ENCODE results near the gene ADD1. TPM values are rescaled to one million over a fixed set of nuclear protein-coding genes. Genes with fewer than 3 reads are reported as not detected.

The ADD1 gene
- total and polyA plus RNA-seq, 4 donors = 127 to 400 (median 268) TPM

DNA sequence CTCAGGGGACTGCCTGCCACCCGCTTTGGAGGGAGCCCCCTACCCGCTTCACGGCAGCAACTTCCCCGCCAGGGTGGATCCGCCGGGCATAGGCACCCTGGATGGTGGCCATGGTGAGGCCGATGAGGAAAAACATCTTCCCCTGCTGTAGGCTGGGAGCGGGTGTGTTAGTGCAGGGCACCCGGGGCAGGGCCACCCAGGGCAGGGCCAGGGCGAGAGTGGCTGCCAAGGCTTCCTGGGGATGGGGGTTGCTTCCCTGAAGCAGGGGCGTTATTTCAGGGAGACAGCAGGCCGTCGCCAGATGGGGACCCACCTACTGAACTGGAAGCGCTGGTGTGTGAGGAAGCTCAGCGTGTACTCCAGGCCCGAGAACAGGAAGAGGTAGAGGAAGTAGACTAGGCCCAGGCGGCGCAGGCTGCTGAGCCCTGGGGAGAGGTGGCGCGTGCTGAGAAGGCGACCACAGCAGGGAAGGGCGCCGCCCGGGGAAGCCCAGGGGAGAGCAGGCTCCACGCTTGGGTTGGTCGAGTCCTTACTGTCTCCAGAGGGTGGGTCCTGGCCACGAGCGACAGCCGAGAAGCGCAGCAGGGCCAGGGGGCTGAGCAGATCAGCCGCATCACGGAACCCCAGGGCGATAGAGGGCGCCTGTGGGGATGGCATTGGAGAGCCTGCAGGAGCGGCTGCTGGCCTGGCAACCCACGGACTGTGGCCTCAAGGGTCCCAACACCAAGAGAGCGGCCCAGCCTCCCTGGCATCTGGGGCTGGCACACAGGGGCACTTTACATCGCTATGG lies 88.1 kb downstream of the ADD1 start:
- 34 to 54% methylated on average over 34 to 38 of the region's 38 CpGs for WGBS, 2 donors
- Histone ChIP-seq H3K36me3 (ENCODE audit: control insufficient read depth in 4 of 4, insufficient read depth in 4 of 4, low read length in 4 of 4) (peaks cover 5 to 44% (median 17%) of the 10 kb centered on the region in 4 donors), H3K27ac (ENCODE audit: low read depth in 1 of 2, low read length in 1 of 2) (peak overlapping the region; percentile 2 to 91), H3K9me3 (ENCODE audit: control insufficient read depth in 4 of 4, insufficient read depth in 3 of 4, low read length in 3 of 4) (no peaks in the 10 kb centered on the region), H3K4me1 (ENCODE audit: control insufficient read depth in 5 of 5, insufficient read depth in 5 of 5, low read length in 5 of 5) (peaks cover 0 to 45% (median 30%) of the 10 kb centered on the region in 5 donors), H3K4me3 (no peak overlapping the region), H3K27me3 (ENCODE audit: control insufficient read depth in 3 of 3, insufficient read depth in 3 of 3, low read length in 2 of 3) (no peaks in the 10 kb centered on the region), H3K9ac (ENCODE audit: insufficient read depth in 1 of 2, low read length in 2 of 2) (no peak overlapping the region)
- DNase-seq = peak in 1 of 3 donors; percentile 27
- no peak for ATAC-seq (ENCODE audit: insufficient read depth, low FRiP score)
- TF ChIP-seq, protein P1, sequence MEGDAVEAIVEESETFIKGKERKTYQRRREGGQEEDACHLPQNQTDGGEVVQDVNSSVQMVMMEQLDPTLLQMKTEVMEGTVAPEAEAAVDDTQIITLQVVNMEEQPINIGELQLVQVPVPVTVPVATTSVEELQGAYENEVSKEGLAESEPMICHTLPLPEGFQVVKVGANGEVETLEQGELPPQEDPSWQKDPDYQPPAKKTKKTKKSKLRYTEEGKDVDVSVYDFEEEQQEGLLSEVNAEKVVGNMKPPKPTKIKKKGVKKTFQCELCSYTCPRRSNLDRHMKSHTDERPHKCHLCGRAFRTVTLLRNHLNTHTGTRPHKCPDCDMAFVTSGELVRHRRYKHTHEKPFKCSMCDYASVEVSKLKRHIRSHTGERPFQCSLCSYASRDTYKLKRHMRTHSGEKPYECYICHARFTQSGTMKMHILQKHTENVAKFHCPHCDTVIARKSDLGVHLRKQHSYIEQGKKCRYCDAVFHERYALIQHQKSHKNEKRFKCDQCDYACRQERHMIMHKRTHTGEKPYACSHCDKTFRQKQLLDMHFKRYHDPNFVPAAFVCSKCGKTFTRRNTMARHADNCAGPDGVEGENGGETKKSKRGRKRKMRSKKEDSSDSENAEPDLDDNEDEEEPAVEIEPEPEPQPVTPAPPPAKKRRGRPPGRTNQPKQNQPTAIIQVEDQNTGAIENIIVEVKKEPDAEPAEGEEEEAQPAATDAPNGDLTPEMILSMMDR (IDR thresholded peaks at IDR 0.05; ENCODE audit: control extremely low read depth, extremely low read depth) = no peak

DNA sequence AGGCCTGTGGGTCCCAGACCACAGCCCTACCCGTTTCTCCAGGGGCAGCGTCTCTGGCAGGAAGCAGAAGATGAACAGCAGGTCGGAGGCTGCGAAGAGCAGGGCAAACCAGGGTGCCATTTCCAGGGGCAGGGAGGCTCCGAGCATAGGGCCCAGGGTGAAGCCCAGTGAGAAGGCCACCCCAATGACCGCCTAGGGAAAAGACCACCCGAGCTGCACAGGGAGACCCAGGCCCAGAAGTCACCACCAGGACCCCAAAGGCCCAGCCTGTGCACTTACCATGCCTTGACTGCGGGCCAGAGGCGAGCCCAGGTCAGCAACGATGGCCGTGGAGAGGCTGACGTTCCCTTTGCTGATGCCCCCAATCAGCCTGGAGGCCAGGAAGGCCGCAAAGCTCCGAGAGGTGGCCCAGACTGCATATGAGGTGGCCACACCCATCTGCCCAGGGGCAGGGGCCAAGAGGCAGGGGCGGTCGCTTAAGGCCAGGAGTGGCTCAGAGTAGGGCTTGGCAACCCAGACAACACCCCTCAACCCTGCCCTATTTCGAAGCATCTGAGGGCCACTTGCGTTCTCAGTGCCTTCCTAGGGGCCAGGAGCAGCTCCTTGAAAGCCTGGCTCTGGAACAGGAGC lies 88.8 kb downstream of the ADD1 start:
- DNase-seq = peak in 1 of 3 donors; percentile 9
- Histone ChIP-seq H3K9me3 (ENCODE audit: control insufficient read depth in 4 of 4, insufficient read depth in 3 of 4, low read length in 3 of 4) (no peaks in the 10 kb centered on the region), H3K36me3 (ENCODE audit: control insufficient read depth in 4 of 4, insufficient read depth in 4 of 4, low read length in 4 of 4) (peaks cover 4 to 40% (median 14%) of the 10 kb centered on the region in 4 donors), H3K27ac (ENCODE audit: low read depth in 1 of 2, low read length in 1 of 2) (peak overlapping the region in 1 of 2 donors; percentile 91), H3K4me3 (no peak overlapping the region), H3K4me1 (ENCODE audit: control insufficient read depth in 5 of 5, insufficient read depth in 5 of 5, low read length in 5 of 5) (peaks cover 0 to 50% (median 34%) of the 10 kb centered on the region in 5 donors), H3K9ac (ENCODE audit: insufficient read depth in 1 of 2, low read length in 2 of 2) (no peak overlapping the region), H3K27me3 (ENCODE audit: control insufficient read depth in 3 of 3, insufficient read depth in 3 of 3, low read length in 2 of 3) (no peaks in the 10 kb centered on the region)
- TF ChIP-seq, protein P1 (IDR thresholded peaks at IDR 0.05; ENCODE audit: control extremely low read depth, extremely low read depth) = no peak
- no peak for ATAC-seq (ENCODE audit: insufficient read depth, low FRiP score)
- 65 to 71% methylated on average over 18 of the region's 18 CpGs for WGBS, 2 donors

DNA sequence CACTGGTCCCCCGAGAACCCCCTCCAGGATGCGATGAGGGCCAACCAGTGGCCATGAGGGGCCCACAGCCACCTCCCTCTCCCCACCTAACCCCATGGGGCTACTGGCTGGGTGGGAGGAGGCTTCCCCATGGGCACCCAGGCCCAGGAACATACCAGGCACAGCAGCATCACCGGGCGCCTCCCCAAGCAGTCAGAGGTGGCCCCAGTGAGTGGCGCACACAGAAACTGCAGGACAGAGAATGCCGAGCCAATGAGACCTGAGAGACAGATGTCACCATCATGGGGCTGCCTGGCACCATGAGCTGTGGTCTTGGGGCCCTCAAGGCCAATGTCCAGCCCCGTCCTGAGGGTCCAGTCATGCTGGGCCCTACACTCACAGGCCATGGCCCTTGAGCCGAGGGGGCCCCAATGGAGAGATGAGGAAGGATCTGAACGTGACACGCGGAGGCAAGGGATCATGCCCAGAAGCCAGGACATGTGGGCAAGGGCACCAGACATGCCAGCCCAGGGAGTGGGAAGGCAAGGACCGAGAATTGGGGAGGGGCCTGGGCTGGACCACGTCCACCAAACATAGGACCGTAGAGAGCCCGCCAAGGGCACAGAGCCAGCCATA lies 89.4 kb downstream of the ADD1 start:
- Histone ChIP-seq H3K4me1 (ENCODE audit: control insufficient read depth in 5 of 5, insufficient read depth in 5 of 5, low read length in 5 of 5) (peaks cover 0 to 52% (median 34%) of the 10 kb centered on the region in 5 donors), H3K9me3 (ENCODE audit: control insufficient read depth in 4 of 4, insufficient read depth in 3 of 4, low read length in 3 of 4) (no peaks in the 10 kb centered on the region), H3K4me3 (no peak overlapping the region), H3K27me3 (ENCODE audit: control insufficient read depth in 3 of 3, insufficient read depth in 3 of 3, low read length in 2 of 3) (no peaks in the 10 kb centered on the region), H3K9ac (ENCODE audit: insufficient read depth in 1 of 2, low read length in 2 of 2) (peak overlapping the region in 1 of 2 donors; percentile 19), H3K27ac (ENCODE audit: low read depth in 1 of 2, low read length in 1 of 2) (peak overlapping the region in 1 of 2 donors; percentile 91), H3K36me3 (ENCODE audit: control insufficient read depth in 4 of 4, insufficient read depth in 4 of 4, low read length in 4 of 4) (peaks cover 4 to 38% (median 12%) of the 10 kb centered on the region in 4 donors)
- TF ChIP-seq, protein P1 (IDR thresholded peaks at IDR 0.05; ENCODE audit: control extremely low read depth, extremely low read depth) = no peak
- 53 to 57% methylated on average over 15 of the region's 15 CpGs for WGBS, 2 donors
- DNase-seq (peak in 1 of 3 donors; percentile 15), ATAC-seq (ENCODE audit: insufficient read depth, low FRiP score) (no peak)
